Stimulated activated CD4-positive, alpha-beta T cell treated with anti-CD3 and anti-CD28 coated beads, TNF-alpha, amount 100 ng/mL, for 48 hours (primary cell): ENCODE measurements around the gene GNPTG.
A peak's percentile ranks its signal among the peaks of the same experiment; 100 is the strongest.
"Not testable (repeated sequence)": the region's sequence is repeated elsewhere in the genome, so short reads cannot be mapped to it uniquely, and the experiment has no call there.

Experiments
- DNase-seq, 3 donors: peaks; one replicate each; pipeline ENCODE4 v3.0.0-alpha.2; 2020; ENCODE audit warnings: low read depth in 3 of 3

Gene GNPTG

GRCh38 chr16:1319041-1319440, 32.7 kb upstream of the GNPTG start:
- DNase-seq, result no peak

- DNase-seq, result no peak
Measured at GRCh38 chr16:1320097-1320496, 31.6 kb upstream of the GNPTG start.

GRCh38 chr16:1320658-1321240, 31.0 kb upstream of the GNPTG start:
- no peak for DNase-seq

- no peak for DNase-seq
Measured at GRCh38 chr16:1322407-1322806, 29.3 kb upstream of the GNPTG start.

GRCh38 chr16:1323296-1324239, 28.2 kb upstream of the GNPTG start:
- no peak for DNase-seq

GRCh38 chr16:1324286-1324826, 27.4 kb upstream of the GNPTG start:
- no peak for DNase-seq

GRCh38 chr16:1325261-1325660, 26.5 kb upstream of the GNPTG start:
- no peak for DNase-seq

- no peak for DNase-seq
Measured at GRCh38 chr16:1325673-1326371, 25.9 kb upstream of the GNPTG start.

GRCh38 chr16:1326391-1326790, 25.3 kb upstream of the GNPTG start:
- DNase-seq, result no peak

- no peak for DNase-seq
Measured at GRCh38 chr16:1326946-1327618, 24.6 kb upstream of the GNPTG start.

GRCh38 chr16:1327619-1327947, 24.1 kb upstream of the GNPTG start:
- DNase-seq, result no peak

GRCh38 chr16:1328136-1328535, 23.6 kb upstream of the GNPTG start:
- not testable (repeated sequence) for DNase-seq

GRCh38 chr16:1328961-1329360, 22.8 kb upstream of the GNPTG start:
- not testable (repeated sequence) for DNase-seq

- DNase-seq, result no peak
Measured at GRCh38 chr16:1330260-1330914, 21.3 kb upstream of the GNPTG start.

GRCh38 chr16:1330931-1331711, 20.6 kb upstream of the GNPTG start:
- no peak for DNase-seq

GRCh38 chr16:1331712-1332617, 19.8 kb upstream of the GNPTG start:
- DNase-seq, result no peak

- no peak for DNase-seq
Measured at GRCh38 chr16:1332618-1333148, 19.0 kb upstream of the GNPTG start.

GRCh38 chr16:1333149-1333812, 18.4 kb upstream of the GNPTG start, which contains the start of gene BAIAP3:
Gene BAIAP3, plus strand, starts transcription at chr16:1333645. Its CDS starts 4,905 bp downstream, at chr16:1338550.
- DNase-seq, result peak in 2 of 3 donors; percentile 39 to 59
